Stimulated activated CD4-positive, alpha-beta T cell treated with anti-CD3 and anti-CD28 coated beads, TNF-alpha, amount 100 ng/mL, for 24 hours (primary cell): Measurements from ENCODE around the gene RBM44.
"Not testable (repeated sequence)": the region's sequence is repeated elsewhere in the genome, so short reads cannot be mapped to it uniquely, and the experiment has no call there.

Experiments used
- DNase-seq, 3 experiments: peaks; one replicate each; pipeline ENCODE4 v3.0.0-alpha.2; 2020; ENCODE audit warnings: low read depth in 3 of 3

The RBM44 gene

DNA sequence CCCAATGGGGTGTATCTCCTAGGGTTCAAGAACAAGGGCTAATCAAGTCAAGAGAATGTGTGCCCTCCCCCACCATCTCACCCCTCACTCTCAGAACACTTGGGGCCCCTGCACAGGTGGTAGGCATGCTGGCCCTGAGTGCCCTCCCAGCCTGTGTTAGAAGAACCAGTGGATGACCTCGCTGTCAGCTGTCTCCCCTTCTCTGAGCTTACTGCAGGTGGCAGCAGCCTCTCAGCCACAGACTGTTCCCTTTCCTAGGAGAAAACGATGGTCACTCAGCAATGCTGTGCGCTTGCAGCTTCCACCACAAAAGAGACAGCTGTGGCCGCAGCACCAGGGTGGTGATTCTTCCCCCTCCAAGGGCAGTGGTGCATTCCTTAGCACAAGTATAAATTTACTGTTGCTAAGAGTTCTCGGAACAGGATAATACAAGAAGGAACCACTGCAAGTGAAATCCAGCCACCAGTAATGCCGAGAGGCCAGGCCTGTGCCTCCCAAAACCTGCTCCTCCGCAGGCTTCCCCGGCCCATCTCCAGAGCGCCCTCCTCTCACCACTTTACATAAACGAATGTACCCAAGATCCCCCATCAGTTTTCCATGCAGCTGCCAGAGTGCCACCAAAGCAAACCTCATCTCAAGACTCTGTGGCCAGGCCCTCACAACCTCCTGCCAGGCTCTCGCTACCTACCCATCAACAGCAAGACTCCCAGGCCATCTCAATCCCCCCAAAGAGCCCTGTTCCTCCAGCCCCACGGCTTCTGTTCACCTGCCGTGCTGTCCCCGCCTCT is 59.9 kb downstream of the RBM44 start:
- DNase-seq = peak in 1 of 3 experiments; percentile 43

DNA sequence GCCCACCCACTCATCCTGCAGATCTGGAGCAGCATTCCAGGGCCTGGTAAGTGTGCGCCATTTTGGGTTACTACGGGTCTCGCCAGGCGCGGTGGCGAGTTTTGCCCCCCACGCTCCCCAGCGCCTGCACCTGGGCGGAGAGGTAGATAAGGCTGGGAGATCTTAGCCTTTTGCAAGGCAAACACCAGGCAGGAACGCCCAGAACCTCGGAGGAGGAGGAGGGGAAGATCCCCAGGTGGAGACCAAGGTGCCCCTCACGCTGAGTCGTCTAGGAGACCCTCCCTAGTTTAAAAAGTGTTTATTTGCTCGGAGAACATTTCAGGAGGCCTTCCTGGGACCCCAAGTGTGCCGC is 60.5 kb downstream of the RBM44 start:
- no peak for DNase-seq

DNA sequence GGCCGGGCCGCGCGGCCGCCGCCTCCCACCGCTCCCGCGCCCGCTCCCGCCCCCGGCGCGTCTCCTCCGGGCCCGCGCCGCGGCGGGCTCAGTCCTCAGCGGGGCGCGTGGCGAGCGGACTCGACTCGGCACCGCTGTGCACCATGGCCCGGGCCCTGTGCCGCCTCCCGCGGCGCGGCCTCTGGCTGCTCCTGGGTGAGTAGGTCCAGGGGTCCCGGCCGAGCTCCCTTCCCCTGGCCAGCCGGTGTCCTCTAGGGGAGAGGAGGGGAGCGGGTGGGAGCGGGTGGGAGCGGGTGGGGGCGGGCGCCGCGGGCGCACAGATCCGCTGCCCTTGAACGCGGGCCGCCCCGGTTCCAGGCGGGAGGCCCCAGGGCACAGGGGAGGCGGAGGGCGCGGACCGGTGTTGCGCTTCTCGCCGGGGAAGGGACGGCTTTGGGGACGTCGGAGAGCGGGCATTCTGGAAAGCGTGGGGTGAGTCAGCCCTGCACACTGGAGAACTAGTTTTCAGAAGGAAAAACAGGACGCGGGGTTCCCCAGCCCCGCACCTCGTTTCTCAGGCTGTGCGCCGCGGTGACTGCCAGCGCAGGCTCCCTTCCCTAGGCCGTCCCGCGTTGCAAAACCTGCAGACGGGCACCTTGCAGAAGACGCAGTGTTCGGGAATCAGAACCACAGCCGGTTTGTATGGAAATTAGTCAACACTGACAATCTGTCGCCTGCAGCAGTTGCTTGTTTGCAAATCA is 61.1 kb downstream of the RBM44 start, which contains the start of gene RAMP1:
Gene RAMP1, plus strand, starts transcription at position 91 of the 740 bp plus-strand sequence. Its CDS starts 53 bp downstream, at position 144.
- no peak for DNase-seq

DNA sequence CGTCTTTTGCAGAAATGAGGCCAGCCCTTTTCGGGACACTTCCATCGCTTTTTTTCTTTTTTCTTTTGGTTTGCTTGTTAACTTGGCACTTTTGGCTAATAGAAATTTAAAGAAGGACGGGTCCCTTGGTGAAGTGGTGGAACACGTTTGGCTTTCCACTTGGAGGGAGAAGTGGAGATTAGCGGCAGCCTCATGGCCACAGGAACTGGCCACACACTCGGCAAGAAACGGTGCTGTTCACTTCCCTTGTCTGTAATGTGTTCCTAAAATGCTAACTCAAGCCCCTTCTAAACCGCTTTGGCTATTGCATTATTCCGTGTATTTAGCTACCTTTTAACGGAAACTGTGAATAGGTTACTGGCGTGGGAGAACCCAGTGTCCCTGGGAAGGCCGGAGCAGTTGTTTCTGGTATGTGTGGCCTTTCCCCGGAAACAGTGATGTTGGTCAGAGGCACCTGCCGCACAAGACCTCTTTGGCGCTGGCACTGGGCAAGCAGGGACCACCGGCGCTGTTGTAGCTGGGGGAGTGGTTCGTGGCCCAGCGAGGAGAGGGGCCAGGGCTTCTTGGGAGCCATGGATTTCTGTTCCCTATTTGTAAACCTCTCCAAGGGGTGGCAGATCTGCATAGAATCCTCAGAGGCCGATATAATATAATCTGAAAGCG is 61.8 kb downstream of the RBM44 start:
- DNase-seq = no peak

DNA sequence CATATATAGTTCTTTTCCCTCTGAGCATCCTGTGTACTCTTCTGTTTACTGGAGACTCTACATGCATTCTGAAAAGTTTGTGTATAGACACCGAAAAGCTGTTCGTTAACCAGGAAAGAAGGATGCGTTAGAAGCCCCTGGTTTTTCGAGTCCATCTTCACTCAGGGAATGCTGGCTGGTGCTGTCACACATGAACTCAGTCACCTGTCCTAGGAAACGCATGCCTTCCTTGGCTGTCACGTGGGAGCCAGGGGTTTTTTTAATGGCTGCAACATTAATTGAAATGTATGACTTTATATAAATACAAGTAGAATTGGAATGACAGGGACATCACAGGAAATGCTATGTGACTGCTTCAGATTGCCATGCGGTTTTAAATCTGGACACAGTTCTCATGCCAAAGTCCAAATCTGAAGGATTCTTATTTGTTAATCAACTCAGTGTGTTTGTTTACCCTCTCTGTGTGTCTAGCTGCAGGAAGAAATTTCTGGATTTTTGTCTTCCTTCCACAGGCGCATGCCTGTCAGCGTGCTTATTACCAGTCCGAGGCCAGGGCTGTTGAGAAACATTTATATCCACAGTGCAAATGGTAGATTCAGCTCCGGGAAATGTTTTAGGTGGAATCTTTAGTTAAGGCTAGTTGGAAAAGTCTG is 63.4 kb downstream of the RBM44 start:
- no peak for DNase-seq

DNA sequence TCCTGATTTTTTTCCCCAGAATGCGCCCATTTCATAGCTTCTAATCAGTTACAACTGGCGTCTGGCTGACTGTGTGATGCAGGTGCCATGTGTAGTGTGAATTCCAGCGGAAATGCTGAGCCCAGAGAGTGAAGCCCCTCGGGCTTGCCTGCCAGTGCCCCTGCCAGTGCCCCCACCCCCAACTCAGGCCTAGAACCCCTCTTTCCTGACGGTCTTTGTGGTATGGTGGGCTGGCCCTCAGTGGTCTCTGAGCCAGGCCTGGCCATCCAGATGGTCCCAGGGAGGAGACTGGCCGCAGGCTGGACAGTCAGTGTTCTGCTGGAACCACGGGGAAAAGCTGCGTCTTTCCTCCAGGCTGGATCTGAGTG is 63.9 kb downstream of the RBM44 start:
- DNase-seq = no peak

DNA sequence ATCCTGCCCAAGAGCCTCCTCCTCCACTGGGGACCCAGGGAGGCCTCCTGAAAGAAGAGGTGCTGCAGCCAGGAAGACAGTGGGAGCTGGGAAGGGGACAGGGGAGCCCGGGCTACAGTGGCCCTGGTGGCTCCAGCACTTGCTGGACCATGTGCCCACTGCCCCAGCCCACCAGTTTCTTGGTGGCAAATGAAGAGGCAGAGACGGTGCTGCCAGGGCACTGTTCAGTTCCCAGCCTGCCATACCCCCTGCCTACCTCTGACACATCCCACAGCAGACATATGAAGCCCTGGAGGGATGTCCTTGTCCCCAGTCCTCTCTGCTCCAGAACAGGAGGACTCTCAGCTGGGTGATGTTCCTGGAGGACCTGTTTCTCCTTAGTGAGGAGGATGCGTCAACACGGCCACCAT is 64.5 kb downstream of the RBM44 start:
- DNase-seq = no peak

DNA sequence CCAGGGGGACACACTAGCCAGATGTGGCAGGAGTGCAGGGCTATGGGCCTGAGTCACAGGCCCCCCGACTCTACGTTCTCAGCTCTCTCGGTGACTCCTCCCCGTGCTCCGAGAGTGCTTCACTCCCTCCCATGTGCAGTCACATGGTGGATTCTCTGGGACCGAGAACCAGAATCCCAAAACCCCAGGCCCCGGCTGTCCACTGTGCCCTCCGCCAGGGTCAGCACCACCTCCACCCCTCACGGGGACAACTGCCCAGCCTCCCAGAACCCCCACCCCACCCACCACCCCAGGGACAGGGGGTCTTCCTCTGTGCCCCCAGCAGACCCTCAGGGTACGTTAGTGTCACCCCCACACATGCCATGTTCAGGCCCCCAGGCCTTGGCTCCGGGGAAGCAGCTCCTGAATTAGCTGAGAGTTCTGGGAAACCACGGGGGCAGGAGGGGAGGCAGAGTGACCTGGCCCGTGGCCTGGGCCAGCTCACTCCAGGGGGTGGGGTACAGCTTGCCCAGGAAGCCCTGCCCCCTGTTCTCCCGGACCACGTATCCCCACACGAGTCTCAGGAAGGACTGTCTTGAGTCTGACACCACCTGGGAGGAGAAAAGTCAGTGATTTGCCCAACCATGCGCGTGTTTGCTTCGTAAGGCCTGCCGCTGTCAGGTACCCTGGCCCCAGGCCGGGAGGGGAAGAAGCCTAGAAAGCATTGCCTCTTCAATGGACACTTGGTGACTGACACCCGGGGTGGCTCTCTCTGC is 65.3 kb downstream of the RBM44 start:
- no peak for DNase-seq

DNA sequence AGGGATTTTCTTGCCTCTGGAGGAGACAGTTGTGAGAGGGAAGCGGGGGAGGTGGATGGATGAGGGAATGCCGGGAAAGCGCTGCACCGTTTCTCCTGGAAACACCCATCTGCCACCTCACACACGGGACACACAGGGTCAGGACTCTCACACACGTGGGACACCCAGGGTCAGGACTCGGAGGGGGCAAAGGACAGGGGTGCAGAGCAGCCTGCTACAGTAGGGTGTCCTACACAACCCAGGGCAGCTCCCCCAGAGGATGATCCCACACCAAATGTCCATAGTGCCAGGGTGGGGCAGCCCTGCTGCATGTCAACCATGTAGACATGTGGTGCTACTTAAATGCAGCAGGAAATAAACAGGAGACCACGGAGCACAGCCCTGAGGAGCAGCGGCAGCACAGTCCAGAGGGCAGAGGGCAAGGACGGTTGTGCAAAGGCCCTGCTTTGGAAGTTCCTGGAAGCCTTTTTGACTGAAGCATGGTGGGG is 65.9 kb downstream of the RBM44 start:
- DNase-seq = no peak

DNA sequence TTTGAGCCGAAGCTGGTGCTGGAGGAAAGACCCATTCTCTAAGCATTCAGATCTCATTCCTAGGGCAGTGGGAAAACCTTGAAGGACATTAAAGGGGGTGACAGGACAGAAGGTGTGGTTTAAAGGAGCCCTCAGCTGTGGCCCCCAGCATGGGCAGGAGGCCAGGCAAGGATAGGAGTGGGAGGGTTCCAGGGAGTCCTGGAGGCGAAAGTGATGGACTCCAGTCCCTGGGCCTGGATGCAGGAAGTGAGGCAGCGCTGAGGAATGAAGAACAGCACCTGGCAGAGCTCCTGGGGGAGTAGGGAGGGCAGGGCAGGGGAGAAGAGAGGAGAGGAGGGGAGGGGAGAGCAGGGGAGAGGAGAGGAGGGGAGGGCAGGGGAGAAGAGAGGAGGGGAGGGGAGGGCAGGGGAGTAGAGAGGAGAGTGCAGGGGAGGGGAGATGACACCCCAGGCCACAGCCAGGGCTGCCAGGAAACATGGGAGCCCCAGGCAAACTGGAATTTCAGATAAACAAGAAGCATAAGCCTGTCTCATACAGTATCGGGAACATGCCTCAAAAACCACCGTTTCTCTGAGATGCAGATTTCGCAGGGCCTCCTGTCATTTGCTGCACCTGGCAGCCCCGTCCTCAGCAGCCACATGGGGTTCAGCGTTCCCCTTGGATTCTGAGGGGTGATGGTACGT is 66.5 kb downstream of the RBM44 start:
- DNase-seq = no peak

DNA sequence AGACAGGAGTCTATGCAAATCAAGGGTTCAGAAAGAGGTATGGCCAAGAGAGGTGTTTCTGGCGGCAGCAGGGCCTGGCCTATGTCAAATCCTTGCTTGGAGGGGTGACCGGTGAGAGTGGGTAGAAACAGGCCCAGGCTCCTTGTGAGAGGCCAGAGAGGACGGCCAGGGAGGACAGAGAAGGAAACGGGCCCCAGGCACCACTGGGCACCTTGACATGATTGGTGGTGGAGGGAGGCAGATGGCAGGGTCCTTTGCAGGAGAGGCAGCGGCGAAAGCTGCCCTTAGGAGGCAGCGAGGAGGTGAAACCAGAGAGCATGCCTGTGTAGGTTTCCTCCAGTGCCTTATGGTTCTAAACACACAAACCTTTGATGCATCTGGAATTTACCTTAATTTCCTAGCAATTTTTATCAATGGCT is 67.1 kb downstream of the RBM44 start:
- no peak for DNase-seq

DNA sequence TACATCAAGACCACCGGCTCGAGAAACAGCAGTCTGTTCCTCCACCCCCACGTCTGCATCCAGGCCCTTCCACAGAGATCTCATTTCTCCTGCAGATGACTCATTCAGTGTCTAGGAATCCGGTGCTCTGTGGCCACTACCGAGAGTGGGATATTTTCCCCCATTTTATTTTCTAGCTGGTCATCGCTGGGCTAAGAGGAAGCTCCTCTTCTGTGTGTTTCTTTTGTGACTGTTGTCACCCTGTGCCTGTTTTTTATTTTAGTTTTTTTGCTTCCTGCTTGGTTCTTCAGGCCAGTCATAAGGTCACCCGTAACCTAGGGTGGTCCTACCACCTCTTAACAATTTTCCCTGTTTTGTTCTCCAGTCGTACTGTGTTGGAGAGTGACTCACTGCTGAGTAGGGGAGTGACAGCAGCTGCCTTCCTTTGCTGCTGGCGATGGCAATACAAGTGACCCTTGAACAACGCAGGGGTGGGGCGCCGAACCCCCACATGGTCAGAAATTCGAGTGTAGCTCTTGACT is 67.6 kb downstream of the RBM44 start:
- no peak for DNase-seq

DNA sequence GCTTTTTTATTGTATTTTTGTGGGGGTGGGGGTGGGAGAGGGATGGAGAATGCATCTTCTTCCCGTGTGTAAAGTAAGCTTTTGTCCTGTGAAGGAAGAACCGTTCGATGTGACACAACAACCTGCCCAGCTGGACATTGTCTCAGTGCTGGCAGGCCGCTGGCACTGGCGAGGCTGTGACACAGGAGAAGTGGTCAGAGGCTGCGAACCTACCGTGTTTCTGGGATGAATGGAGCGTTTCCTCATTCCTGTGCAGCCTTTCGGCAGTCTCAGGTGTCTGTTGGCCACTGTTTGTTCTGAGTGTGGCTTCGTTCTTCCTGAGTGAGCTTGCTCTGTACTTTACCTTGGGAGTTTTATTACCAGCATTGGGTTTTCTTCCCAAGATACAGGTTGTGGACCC is 68.9 kb downstream of the RBM44 start:
- DNase-seq = no peak

DNA sequence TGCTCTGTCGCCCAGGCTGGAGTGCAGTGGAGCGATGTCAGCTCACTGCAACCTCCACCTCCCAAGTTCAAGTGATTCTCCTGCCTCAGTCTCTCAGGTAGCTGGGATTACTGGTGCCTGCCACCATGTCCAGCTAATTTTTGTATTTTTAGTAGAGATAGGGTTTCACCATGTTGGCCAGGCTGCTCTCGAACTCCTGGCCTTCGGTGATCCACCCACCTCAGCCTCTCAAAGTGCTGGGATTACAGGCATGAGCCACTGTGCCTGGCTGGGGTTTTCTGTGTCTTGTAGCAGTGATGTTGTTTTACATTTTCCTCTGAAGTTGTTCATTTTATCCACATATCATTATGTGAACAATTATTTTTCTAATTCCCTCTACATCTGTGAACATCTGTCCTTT is 69.5 kb downstream of the RBM44 start:
- not testable (repeated sequence) for DNase-seq

DNA sequence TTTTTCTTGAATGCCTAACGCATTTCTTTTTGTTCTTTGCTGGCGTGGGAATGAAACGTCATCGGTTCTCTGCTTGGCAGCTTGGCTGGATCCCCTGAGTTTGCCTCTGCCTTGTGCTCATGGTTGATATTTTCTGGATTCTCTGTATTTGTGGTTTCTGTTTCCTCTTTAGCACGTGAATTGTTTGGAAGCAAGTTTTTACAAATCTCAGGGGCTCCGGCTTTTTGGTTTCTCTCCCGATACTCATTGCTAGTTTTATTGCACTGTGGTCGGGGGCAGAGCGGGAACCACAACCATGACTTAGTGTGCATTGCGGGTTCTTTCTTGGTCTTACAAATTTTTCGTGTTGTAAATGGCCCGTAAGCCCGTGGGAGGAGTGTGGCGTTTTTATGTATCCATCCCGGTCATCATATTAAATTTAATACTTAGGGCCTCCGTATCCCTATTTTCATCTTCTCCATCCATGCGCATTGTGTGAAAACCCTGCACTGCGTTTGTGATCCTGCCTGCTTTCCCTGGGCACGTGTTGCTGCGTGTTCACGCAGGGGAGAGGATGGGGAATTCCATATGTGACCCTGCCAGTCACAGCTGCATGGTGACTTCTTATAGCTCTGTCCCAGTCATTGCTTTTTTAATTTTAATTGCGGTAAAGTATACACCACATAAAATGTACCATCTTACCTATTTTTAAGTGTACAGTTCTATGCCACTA is 70.2 kb downstream of the RBM44 start:
- no peak for DNase-seq

DNA sequence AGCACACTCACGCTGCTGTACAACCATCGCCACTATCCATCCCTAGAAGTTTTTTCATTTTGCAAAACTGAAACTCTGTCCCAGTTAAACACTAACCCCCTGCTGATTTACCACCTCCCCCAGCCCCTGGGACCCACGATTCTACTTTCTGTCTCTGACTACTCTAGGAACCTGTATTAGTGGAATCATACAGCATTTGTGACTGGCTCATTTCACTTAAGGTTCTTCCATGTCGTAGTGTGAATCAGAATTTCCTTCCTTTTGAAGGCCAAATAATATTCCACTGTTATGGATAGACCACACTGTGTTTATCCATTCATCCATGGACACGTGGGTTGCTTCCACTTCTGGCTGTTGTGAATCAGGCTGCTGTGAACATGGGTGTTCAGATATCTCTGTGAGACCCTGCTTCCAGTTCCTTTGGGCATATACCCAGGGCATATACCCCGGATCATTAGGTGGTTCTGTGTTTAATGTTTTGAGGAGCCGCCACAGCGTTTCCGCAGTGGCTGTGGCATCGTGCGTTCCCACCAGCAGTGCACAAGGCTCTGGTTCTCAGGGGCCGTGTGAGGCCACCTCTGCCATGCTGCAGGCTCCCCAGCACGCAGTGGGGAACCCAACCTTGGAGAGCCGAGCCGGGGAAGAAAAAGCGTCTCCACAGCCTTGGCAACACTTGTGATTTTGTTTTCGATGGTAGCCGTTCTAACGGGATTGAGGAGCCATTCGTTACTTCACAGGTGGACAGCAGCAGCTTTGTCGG is 70.9 kb downstream of the RBM44 start:
- DNase-seq = no peak

DNA sequence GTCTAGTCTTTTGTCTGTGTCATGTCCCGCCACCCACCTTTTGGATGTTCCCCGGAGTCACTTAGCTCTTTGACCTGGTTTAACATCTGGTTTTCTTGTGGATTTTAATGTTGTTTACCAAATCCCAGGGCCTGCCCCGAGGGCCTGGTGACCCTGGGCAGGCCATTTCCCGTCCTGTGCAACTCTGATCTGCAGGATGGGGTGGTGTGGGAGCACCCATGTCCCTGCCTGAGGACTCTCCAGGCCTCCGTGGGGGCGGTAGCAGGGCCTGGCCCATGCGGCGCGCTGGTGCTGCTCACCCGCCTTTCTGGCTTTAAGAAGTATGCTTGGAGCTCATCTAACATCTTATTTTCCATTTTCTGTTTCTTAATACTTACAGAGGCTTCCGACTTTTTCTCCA is 71.5 kb downstream of the RBM44 start:
- DNase-seq = no peak

DNA sequence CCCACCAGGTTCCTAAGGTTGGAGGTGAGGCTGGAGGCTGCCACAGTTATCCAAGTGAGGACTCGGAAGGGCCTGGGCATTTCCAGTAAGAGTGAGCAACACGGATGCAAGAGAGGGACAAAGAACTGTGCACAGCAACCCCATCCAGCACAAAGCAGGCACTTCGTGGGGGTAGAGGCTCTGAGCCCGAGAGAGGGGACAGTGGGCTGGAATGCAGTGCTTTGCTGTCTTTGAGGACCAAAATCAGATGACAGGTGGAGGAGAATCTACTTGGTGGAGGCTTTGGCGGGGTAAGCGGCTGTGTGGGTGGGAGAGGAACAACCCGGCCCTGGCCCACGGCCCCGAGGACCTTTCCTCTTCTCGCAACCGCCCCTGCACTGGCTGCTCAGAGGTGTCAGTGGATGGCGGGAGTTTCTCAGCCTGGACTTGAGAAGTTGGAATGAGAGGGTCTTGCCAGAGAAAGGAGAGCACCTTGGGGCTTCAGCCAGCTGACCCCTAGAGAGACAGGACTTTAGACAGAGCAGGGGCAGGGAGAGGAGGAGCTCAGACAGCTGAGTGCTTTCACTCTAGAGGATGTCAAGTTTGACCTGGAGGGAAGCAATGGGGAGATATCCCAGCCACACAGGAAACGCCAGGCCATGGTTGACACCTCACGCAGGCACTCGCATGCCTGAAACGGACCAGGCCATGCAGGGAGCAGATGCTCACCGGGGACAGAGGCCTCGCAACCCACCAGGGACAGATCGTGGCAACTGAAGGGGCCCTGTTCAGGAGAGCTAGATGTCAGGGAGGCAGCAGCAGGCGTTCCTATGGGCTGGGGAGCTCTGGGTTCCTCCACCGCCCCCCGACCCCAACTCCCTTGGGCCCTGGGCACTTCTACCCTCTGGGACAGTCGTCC is 72.4 kb downstream of the RBM44 start:
- DNase-seq = no peak
